GM18951 (cell line): Measurements from ENCODE around the gene SHANK1.
"Not testable (repeated sequence)": the region's sequence is repeated elsewhere in the genome, so short reads cannot be mapped to it uniquely, and the experiment has no call there.

Experiments
- POLR2A ChIP-seq: IDR thresholded peaks from 4 replicates; pipeline ENCODE4 v1.6.1; 2011; ENCODE audit warnings: mild to moderate bottlenecking; ENCODE audit not compliant: insufficient read length, insufficient read depth; ENCODE audit errors: extremely low read depth
- in situ Hi-C: fragments of 300-500 bp; cut with MboI; formaldehyde crosslinking; loops from one replicate; pipeline ENCODE4 v1.12.0; 2022; ENCODE audit warnings: low sequenced_read_pairs, mixed read lengths, inconsistent platforms; ENCODE audit not compliant: unreplicated experiment

Gene SHANK1

GRCh38 chr19:50633359-50633758 is 86.2 kb downstream of the SHANK1 start:
- no peak for TF ChIP-seq POLR2A
- in situ Hi-C loops = no loop called here

GRCh38 chr19:50632151-50632835 is 87.3 kb downstream of the SHANK1 start:
- in situ Hi-C loops = no loop called here
- no peak for TF ChIP-seq POLR2A

GRCh38 chr19:50629801-50630200 is 89.8 kb downstream of the SHANK1 start:
- no peak for TF ChIP-seq POLR2A
- in situ Hi-C loops = no loop called here

- TF ChIP-seq POLR2A = no peak
- in situ Hi-C loops = no loop called here
Observed at GRCh38 chr19:50629194-50629593, 90.4 kb downstream of the SHANK1 start.

- in situ Hi-C loops = no loop called here
- no peak for TF ChIP-seq POLR2A
Observed at GRCh38 chr19:50628551-50628950, 91.1 kb downstream of the SHANK1 start.

- in situ Hi-C loops = no loop called here
- no peak for TF ChIP-seq POLR2A
Observed at GRCh38 chr19:50628146-50628545, 91.5 kb downstream of the SHANK1 start.

GRCh38 chr19:50626795-50627194 is 92.8 kb downstream of the SHANK1 start:
- no peak for TF ChIP-seq POLR2A
- in situ Hi-C loops = no loop called here

- no peak for TF ChIP-seq POLR2A
- in situ Hi-C loops = no loop called here
Observed at GRCh38 chr19:50626011-50626410, 93.6 kb downstream of the SHANK1 start.

GRCh38 chr19:50624949-50625600 is 94.5 kb downstream of the SHANK1 start:
- no peak for TF ChIP-seq POLR2A
- in situ Hi-C loops = no loop called here

GRCh38 chr19:50620394-50620906 is 99.2 kb downstream of the SHANK1 start:
- in situ Hi-C loops = not testable (repeated sequence)

- in situ Hi-C loops = loop anchor here (5.0 kb wide), 1 partner anchor 542 kb away; no protein-coding TSS in a partner anchor
Observed at GRCh38 chr19:50619184-50619583, 100.4 kb downstream of the SHANK1 start.

GRCh38 chr19:50618379-50618778 is 101.2 kb downstream of the SHANK1 start:
- in situ Hi-C loops = loop anchor here (5.0 kb wide), 1 partner anchor 541 kb away; no protein-coding TSS in a partner anchor

GRCh38 chr19:50612504-50613404 is 106.8 kb downstream of the SHANK1 start:
- in situ Hi-C loops = not testable (repeated sequence)
